GM19324 (cell line): ENCODE measurements around the gene DLG3.

Source experiments
- ATAC-seq: cut with Tn5 transposase; IDR thresholded peaks from one replicate; pipeline ENCODE4 v1.9.1; 2021; ENCODE audit warnings: mild to moderate bottlenecking, moderate library complexity; ENCODE audit not compliant: unreplicated experiment, low FRiP score

DLG3 gene

GRCh38 chrX:70476166-70476933 is 31.7 kb downstream of the DLG3 start:
- ATAC-seq, result no peak

GRCh38 chrX:70476934-70477733 is 32.5 kb downstream of the DLG3 start:
- no peak for ATAC-seq

- no peak for ATAC-seq
These were observed 33.1 kb downstream of the DLG3 start for GRCh38 chrX:70477734-70478075.

- ATAC-seq, result no peak
These were observed 34.1 kb downstream of the DLG3 start for GRCh38 chrX:70478526-70479245.

- ATAC-seq, result no peak
These were observed 34.7 kb downstream of the DLG3 start for GRCh38 chrX:70479247-70479921.

- ATAC-seq, result no peak
These were observed 35.5 kb downstream of the DLG3 start for GRCh38 chrX:70479922-70480659.

GRCh38 chrX:70480660-70481018 is 36.0 kb downstream of the DLG3 start:
- no peak for ATAC-seq

GRCh38 chrX:70481471-70482270 is 37.0 kb downstream of the DLG3 start:
- ATAC-seq, result no peak

GRCh38 chrX:70482300-70482699 is 37.7 kb downstream of the DLG3 start:
- no peak for ATAC-seq

GRCh38 chrX:70485466-70485865 is 40.8 kb downstream of the DLG3 start:
- no peak for ATAC-seq

GRCh38 chrX:70488856-70489255 is 44.2 kb downstream of the DLG3 start:
- no peak for ATAC-seq

GRCh38 chrX:70494441-70494840 is 49.8 kb downstream of the DLG3 start:
- no peak for ATAC-seq

- no peak for ATAC-seq
These were observed 51.9 kb downstream of the DLG3 start for GRCh38 chrX:70496491-70496890.

- ATAC-seq, result no peak
These were observed 52.4 kb downstream of the DLG3 start for GRCh38 chrX:70497026-70497425.

GRCh38 chrX:70498129-70498528 is 53.5 kb downstream of the DLG3 start:
- ATAC-seq, result no peak

GRCh38 chrX:70500826-70501225 is 56.2 kb downstream of the DLG3 start:
- no peak for ATAC-seq

GRCh38 chrX:70504772-70505450 is 60.3 kb downstream of the DLG3 start:
- ATAC-seq, result no peak

GRCh38 chrX:70505451-70505841 is 60.8 kb downstream of the DLG3 start:
- ATAC-seq, result no peak
